ENCODE measurements around the gene SPOCK3. TPM values are rescaled to one million over a fixed set of nuclear protein-coding genes. Genes with fewer than 3 reads are reported as not detected.

The SPOCK3 gene
- total RNA-seq, 2 donors from 2014 or later: 18.1 to 22.8 TPM

GRCh38 chr4:167000141-167000852 is 234.0 kb downstream of the SPOCK3 start:
- Histone ChIP-seq H3K27ac (no peak overlapping the region), H3K4me3 (no peak overlapping the region), H3K9me3 (no peaks in the 10 kb centered on the region), H3K36me3 (no peaks in the 10 kb centered on the region), H3K4me1 (replicated peaks) (no peaks in the 10 kb centered on the region), H3K27me3 (replicated peaks; ENCODE audit: insufficient read depth) (no peaks in the 10 kb centered on the region)
- no peak for DNase-seq (ENCODE audit: low spot score)
- 45% methylated on average over 4 of the region's 4 CpGs for WGBS
- peak; percentile 47 for TF ChIP-seq POLR2AphosphoS5 (IDR thresholded peaks at IDR 0.05)
- TF ChIP-seq, protein P1, sequence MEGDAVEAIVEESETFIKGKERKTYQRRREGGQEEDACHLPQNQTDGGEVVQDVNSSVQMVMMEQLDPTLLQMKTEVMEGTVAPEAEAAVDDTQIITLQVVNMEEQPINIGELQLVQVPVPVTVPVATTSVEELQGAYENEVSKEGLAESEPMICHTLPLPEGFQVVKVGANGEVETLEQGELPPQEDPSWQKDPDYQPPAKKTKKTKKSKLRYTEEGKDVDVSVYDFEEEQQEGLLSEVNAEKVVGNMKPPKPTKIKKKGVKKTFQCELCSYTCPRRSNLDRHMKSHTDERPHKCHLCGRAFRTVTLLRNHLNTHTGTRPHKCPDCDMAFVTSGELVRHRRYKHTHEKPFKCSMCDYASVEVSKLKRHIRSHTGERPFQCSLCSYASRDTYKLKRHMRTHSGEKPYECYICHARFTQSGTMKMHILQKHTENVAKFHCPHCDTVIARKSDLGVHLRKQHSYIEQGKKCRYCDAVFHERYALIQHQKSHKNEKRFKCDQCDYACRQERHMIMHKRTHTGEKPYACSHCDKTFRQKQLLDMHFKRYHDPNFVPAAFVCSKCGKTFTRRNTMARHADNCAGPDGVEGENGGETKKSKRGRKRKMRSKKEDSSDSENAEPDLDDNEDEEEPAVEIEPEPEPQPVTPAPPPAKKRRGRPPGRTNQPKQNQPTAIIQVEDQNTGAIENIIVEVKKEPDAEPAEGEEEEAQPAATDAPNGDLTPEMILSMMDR (IDR thresholded peaks at IDR 0.05): no peak
- intact Hi-C loops (cut with DNase I): no loop called here

DNA sequence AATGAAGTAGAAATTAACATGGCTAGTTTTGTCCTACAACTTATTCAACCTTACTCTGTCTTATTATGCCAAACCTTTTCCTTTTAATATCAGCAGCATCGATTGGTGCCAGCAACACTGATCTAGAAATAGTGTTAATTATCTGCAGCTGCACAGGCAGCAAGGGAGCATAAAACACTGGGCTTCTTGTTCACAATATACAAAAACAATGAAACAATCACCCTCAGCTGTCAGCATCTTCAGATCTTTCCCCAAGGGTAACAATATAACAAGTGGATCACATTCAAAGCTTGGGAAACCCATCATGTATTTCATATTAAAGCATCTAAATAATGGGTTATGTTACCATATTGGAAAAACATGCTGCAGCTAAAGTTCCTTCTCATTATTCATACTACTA is 238.1 kb downstream of the SPOCK3 start:
- intact Hi-C loops (cut with DNase I): no loop called here
- H3K36me3 ChIP-seq: no peaks in the 10 kb centered on the region
- WGBS: 82% methylated on average over 1 of the region's 1 CpG
- H3K27me3 ChIP-seq (replicated peaks; ENCODE audit: insufficient read depth): no peaks in the 10 kb centered on the region
- no peaks in the 10 kb centered on the region for H3K9me3 ChIP-seq
- no peaks in the 10 kb centered on the region for H3K4me1 ChIP-seq (replicated peaks)
- H3K4me3 ChIP-seq: no peak overlapping the region
- no peak overlapping the region for H3K27ac ChIP-seq
- DNase-seq (ENCODE audit: low spot score): no peak
- TF ChIP-seq, protein P1 (IDR thresholded peaks at IDR 0.05): no peak
- TF ChIP-seq POLR2AphosphoS5 (IDR thresholded peaks at IDR 0.05) (no peak), POLR2A (IDR thresholded peaks at IDR 0.05) (no peak)

GRCh38 chr4:166994686-166995085 is 239.6 kb downstream of the SPOCK3 start:
- Histone ChIP-seq H3K27me3 (replicated peaks; ENCODE audit: insufficient read depth) (no peaks in the 10 kb centered on the region), H3K4me3 (no peak overlapping the region), H3K9me3 (no peaks in the 10 kb centered on the region), H3K4me1 (replicated peaks) (no peaks in the 10 kb centered on the region), H3K27ac (no peak overlapping the region), H3K36me3 (no peaks in the 10 kb centered on the region)
- no peak for DNase-seq (ENCODE audit: low spot score)
- intact Hi-C loops (cut with DNase I): no loop called here
- TF ChIP-seq POLR2AphosphoS5 (IDR thresholded peaks at IDR 0.05): no peak
- no peak for TF ChIP-seq POLR2A (IDR thresholded peaks at IDR 0.05)
- TF ChIP-seq, protein P1 (IDR thresholded peaks at IDR 0.05): no peak

DNA sequence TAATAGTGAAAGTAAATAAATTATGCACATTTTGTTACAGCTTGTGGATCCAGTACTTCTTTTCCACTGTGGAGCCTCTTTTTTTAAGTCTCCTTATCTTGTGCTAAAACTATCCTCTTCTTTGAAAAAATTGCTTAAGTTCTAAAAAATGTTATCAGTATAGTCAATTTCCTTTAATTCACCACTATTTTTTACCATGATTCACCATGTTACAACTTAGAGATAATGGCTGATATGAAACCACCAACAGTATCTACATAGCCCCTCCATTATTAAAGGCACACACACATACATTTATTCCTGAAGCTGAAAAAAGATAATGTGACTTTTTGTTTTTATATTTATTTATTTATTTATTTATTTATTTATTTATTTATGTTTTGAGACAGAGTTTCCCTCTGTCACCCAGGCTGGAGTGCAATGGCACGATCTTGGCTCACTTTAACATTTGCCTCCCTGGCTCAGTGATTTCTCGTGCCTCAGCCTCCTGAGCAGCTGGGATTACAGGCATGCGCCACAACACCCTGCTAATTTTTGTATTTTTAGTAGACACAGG is 243.2 kb downstream of the SPOCK3 start:
- H3K36me3 ChIP-seq: no peaks in the 10 kb centered on the region
- intact Hi-C loops (cut with DNase I): no loop called here
- H3K27me3 ChIP-seq (replicated peaks; ENCODE audit: insufficient read depth): no peaks in the 10 kb centered on the region
- no peaks in the 10 kb centered on the region for H3K9me3 ChIP-seq
- TF ChIP-seq POLR2A (IDR thresholded peaks at IDR 0.05) (no peak), POLR2AphosphoS5 (IDR thresholded peaks at IDR 0.05) (no peak)
- TF ChIP-seq, protein P1 (IDR thresholded peaks at IDR 0.05): no peak
- no peaks in the 10 kb centered on the region for H3K4me1 ChIP-seq (replicated peaks)
- no peak for DNase-seq (ENCODE audit: low spot score)
- WGBS: 99% methylated on average over 3 of the region's 3 CpGs
- no peak overlapping the region for H3K4me3 ChIP-seq
- H3K27ac ChIP-seq: no peak overlapping the region

GRCh38 chr4:166989886-166990285 is 244.4 kb downstream of the SPOCK3 start:
- Histone ChIP-seq H3K4me1 (replicated peaks) (no peaks in the 10 kb centered on the region), H3K9me3 (no peaks in the 10 kb centered on the region), H3K36me3 (no peaks in the 10 kb centered on the region), H3K4me3 (no peak overlapping the region), H3K27ac (no peak overlapping the region), H3K27me3 (replicated peaks; ENCODE audit: insufficient read depth) (no peaks in the 10 kb centered on the region)
- TF ChIP-seq, protein P1 (IDR thresholded peaks at IDR 0.05): no peak
- no peak for TF ChIP-seq POLR2AphosphoS5 (IDR thresholded peaks at IDR 0.05)
- no peak for TF ChIP-seq POLR2A (IDR thresholded peaks at IDR 0.05)
- DNase-seq (ENCODE audit: low spot score): no peak
- WGBS: 47% methylated on average over 1 of the region's 1 CpG
- intact Hi-C loops (cut with DNase I): no loop called here

Measured in prostate gland (tissue), 2 donors.